Sigmoid colon (tissue), 7 donors: ENCODE data around the gene POU6F2. TPM values are rescaled to one million over a fixed set of nuclear protein-coding genes. Genes with fewer than 3 reads are reported as not detected.

Experiments used
- DNase-seq: peaks from one replicate; pipeline ENCODE4 v3.0.0-alpha.2; 2019
- H3K27ac ChIP-seq, 4 donors: fragments of 200-600 bp; sonication (generic); one replicate each; pipeline ENCODE4 v1.5.1; 2016 to 2019; ENCODE audit warnings: mild to moderate bottlenecking in 1 of 4
- H3K27me3 ChIP-seq, 3 donors: fragments of 200-600 bp; sonication (generic); one replicate each; pipeline ENCODE4 v1.5.1; 2019; ENCODE audit warnings: mild to moderate bottlenecking in 1 of 3
- H3K36me3 ChIP-seq, 4 donors: fragments of 200-600 bp; sonication (generic); one replicate each; pipeline ENCODE4 v1.5.1; 2016 to 2019
- H3K4me1 ChIP-seq, 4 donors: fragments of 200-600 bp; sonication (generic); one replicate each; pipeline ENCODE4 v1.5.1; 2017 to 2019
- H3K4me3 ChIP-seq, 4 donors: fragments of 200-600 bp; sonication (generic); one replicate each; pipeline ENCODE4 v1.5.1; 2017 to 2019; ENCODE audit warnings: mild to moderate bottlenecking in 2 of 4, moderate library complexity in 1 of 4
- H3K9me3 ChIP-seq, 4 donors: fragments of 200-600 bp in 3 of 4; sonication (generic) in 3 of 4; one replicate each; pipeline versions ENCODE4 v1.5.1 to v1.6.1; 2013 to 2019
- CTCF ChIP-seq, 4 experiments: fragments of 450-650 bp in 3 of 4; fragments of 200-600 bp in 1 of 4; IDR thresholded peaks; one replicate each; pipeline ENCODE4 v1.5.1; 2016 to 2019; ENCODE audit warnings: antibody characterized with exemption in 4 of 4, mild to moderate bottlenecking in 3 of 4, moderate library complexity in 2 of 4
- EP300 ChIP-seq, 4 donors: sonication (generic); formaldehyde crosslinking; IDR thresholded peaks; one replicate each; pipeline ENCODE4 v1.6.1; 2017; ENCODE audit warnings: antibody characterized with exemption in 4 of 4
- POLR2A ChIP-seq, 2 donors: fragments of 450-650 bp; IDR thresholded peaks; one replicate each; pipeline ENCODE4 v1.6.1; 2016; ENCODE audit warnings: antibody characterized with exemption in 2 of 2, mild to moderate bottlenecking in 2 of 2, moderate library complexity in 2 of 2
- POLR2AphosphoS5 ChIP-seq, 4 donors: sonication (generic); formaldehyde crosslinking; IDR thresholded peaks; one replicate each; pipeline ENCODE4 v1.6.1; 2017; ENCODE audit warnings: antibody characterized with exemption in 4 of 4
- WGBS, 2 donors: extraction: QIAGEN DNeasy Blood & Tissue Kit; methylation state at CpG; one replicate each; pipeline ENCODE4 v1.1.7; 2013; 5-methylcytosine and 5-hydroxymethylcytosine counted together
- intact Hi-C: fragments of 100-400 bp; cut with DNase I; formaldehyde crosslinking; loops from one replicate; pipeline ENCODE4 v1.15.1; 2023
- polyA plus RNA-seq, 3 donors: library from polyadenylated mRNA; stranded (reverse); fragments of 200-250 nt; gene quantifications; one replicate each; pipeline ENCODE4 v1.2.3, GENCODE V29; 2013
- total RNA-seq, 4 donors: library from RNA; depleted of rRNA; stranded (reverse); fragments of >200 nt; gene quantifications; one replicate each; pipeline ENCODE4 v1.1.0, GENCODE V29; 2016
- donor health status: healthy with polysubstance abuse.
- donor health status: Bipolar disorder and iron deficiency.
- donor health status: healthy.

The POU6F2 gene
- total and polyA plus RNA-seq, 7 donors = 0.04 TPM; not detected in 6

- H3K27me3 ChIP-seq = no peaks in the 10 kb centered on the region
- H3K36me3 ChIP-seq = no peaks in the 10 kb centered on the region
- TF ChIP-seq POLR2A (IDR thresholded peaks at IDR 0.05) (no peak), POLR2AphosphoS5 (IDR thresholded peaks at IDR 0.05) (no peak), EP300 (IDR thresholded peaks at IDR 0.05) (no peak), CTCF (IDR thresholded peaks at IDR 0.05) (no peak)
- DNase-seq = no peak
- no peak overlapping the region for H3K27ac ChIP-seq
- no peaks in the 10 kb centered on the region for H3K4me1 ChIP-seq
- H3K4me3 ChIP-seq = no peak overlapping the region
- H3K9me3 ChIP-seq = no peaks in the 10 kb centered on the region
- intact Hi-C loops = no loop called here
- 50 to 65% methylated on average over 1 of the region's 1 CpG for WGBS, 2 donors
These were observed 224.3 kb downstream of the POU6F2 start for GRCh38 chr7:39202041-39202440.

- Histone ChIP-seq H3K36me3 (no peaks in the 10 kb centered on the region), H3K27me3 (no peaks in the 10 kb centered on the region), H3K27ac (no peak overlapping the region), H3K9me3 (no peaks in the 10 kb centered on the region), H3K4me3 (no peak overlapping the region), H3K4me1 (no peaks in the 10 kb centered on the region)
- no peak for DNase-seq
- no peak for TF ChIP-seq CTCF (IDR thresholded peaks at IDR 0.05)
- TF ChIP-seq EP300 (IDR thresholded peaks at IDR 0.05) = no peak
- WGBS, 2 donors = 90 to 93% methylated on average over 6 of the region's 6 CpGs
- intact Hi-C loops = no loop called here
These were observed 232.7 kb downstream of the POU6F2 start for GRCh38 chr7:39210362-39210761.

GRCh38 chr7:39211581-39211980, 233.9 kb downstream of the POU6F2 start:
- Histone ChIP-seq H3K4me3 (no peak overlapping the region), H3K27ac (no peak overlapping the region), H3K9me3 (no peaks in the 10 kb centered on the region), H3K36me3 (no peaks in the 10 kb centered on the region), H3K4me1 (no peaks in the 10 kb centered on the region), H3K27me3 (no peaks in the 10 kb centered on the region)
- no peak for DNase-seq
- 69 to 75% methylated on average over 3 of the region's 3 CpGs for WGBS, 2 donors
- intact Hi-C loops = no loop called here
- TF ChIP-seq POLR2AphosphoS5 (IDR thresholded peaks at IDR 0.05) (no peak), EP300 (IDR thresholded peaks at IDR 0.05) (no peak), POLR2A (IDR thresholded peaks at IDR 0.05) (no peak), CTCF (IDR thresholded peaks at IDR 0.05) (no peak)

GRCh38 chr7:39212876-39213275, 235.2 kb downstream of the POU6F2 start:
- Histone ChIP-seq H3K4me3 (no peak overlapping the region), H3K27ac (no peak overlapping the region), H3K36me3 (no peaks in the 10 kb centered on the region), H3K9me3 (no peaks in the 10 kb centered on the region), H3K27me3 (no peaks in the 10 kb centered on the region), H3K4me1 (no peaks in the 10 kb centered on the region)
- WGBS, 2 donors = 46 to 61% methylated on average over 2 of the region's 2 CpGs
- intact Hi-C loops = no loop called here
- no peak for DNase-seq
- TF ChIP-seq EP300 (IDR thresholded peaks at IDR 0.05) = no peak
- TF ChIP-seq CTCF (IDR thresholded peaks at IDR 0.05) = no peak
- no peak for TF ChIP-seq POLR2A (IDR thresholded peaks at IDR 0.05)
- no peak for TF ChIP-seq POLR2AphosphoS5 (IDR thresholded peaks at IDR 0.05)

- Histone ChIP-seq H3K4me1 (no peaks in the 10 kb centered on the region), H3K27ac (no peak overlapping the region), H3K36me3 (no peaks in the 10 kb centered on the region), H3K4me3 (no peak overlapping the region), H3K9me3 (no peaks in the 10 kb centered on the region), H3K27me3 (no peaks in the 10 kb centered on the region)
- TF ChIP-seq POLR2AphosphoS5 (IDR thresholded peaks at IDR 0.05) = no peak
- no peak for TF ChIP-seq POLR2A (IDR thresholded peaks at IDR 0.05)
- TF ChIP-seq EP300 (IDR thresholded peaks at IDR 0.05) = no peak
- no peak for TF ChIP-seq CTCF (IDR thresholded peaks at IDR 0.05)
- 85 to 88% methylated on average over 3 of the region's 3 CpGs for WGBS, 2 donors
- no peak for DNase-seq
- intact Hi-C loops = no loop called here
These were observed 240.1 kb downstream of the POU6F2 start for GRCh38 chr7:39217783-39218182.
